ENCODE data around the gene WNT10A. TPM values are rescaled to one million over a fixed set of nuclear protein-coding genes. Genes with fewer than 3 reads are reported as not detected.
A peak's percentile ranks its signal among the peaks of the same experiment; 100 is the strongest.

WNT10A gene
- total RNA-seq, 1 donor from 2014 or later, result not detected

DNA sequence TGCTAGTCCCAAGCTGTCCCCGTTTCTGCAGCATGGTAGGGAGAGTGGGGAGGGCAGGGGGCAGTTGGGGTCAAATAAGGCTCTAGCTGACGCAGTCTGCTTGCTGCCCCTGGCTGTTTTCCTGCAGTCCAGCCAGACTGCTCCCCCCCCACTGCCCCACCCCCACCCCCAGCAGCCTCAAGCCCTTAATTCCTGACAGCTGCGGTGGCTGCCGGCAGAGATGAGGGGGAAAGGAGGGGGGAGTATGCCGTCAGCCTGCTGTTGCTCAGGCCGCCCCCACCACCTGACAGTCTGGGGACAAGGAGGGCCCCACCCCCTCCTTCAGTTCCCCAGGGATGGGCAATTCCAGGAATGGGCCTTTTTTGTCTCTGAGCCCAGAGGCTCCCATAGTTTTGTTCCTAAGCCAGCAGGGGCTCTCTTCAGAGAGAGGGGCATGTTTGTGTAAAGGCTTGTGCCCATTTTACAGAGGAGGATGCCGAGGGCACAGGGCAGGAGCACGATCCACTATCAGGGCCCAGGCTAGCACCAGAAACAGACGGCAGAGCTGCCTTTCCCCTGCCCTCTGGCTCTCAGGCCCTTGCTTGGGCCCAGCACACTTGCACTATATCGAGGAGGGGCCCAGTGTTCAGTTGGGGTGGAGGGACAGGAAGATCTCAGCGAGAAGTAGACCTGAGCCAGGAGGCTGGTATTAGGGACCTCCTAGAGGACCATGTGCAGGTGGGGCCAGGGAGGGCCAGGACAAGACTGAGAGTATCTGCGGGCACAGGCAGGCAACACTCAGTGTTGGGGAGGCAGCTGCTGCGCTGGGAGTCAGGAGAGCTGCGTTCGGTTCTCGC lies 1.5 kb upstream of the WNT10A start:
- no peak for TF ChIP-seq CTCF (IDR thresholded peaks at IDR 0.05; ENCODE audit: borderline replicate concordance)
- DNase-seq, result peak; percentile 12
- Histone ChIP-seq H3K36me3 (no peaks in the 10 kb centered on the region), H3K27ac (replicated peaks) (no peak overlapping the region), H3K4me1 (peaks cover 31% of the 10 kb centered on the region), H3K4me3 (no peak overlapping the region), H3K9me3 (replicated peaks) (no peaks in the 10 kb centered on the region), H3K27me3 (ENCODE audit: low read depth) (peaks cover 100% of the 10 kb centered on the region)
- intact Hi-C loops (cut with micrococcal nuclease), result no loop called here

GRCh38 chr2:218879776-218880101 lies 913 bp upstream of the WNT10A start:
- no peak for DNase-seq
- peaks cover 100% of the 10 kb centered on the region for H3K27me3 ChIP-seq (ENCODE audit: low read depth)
- no peaks in the 10 kb centered on the region for H3K9me3 ChIP-seq (replicated peaks)
- peaks cover 31% of the 10 kb centered on the region for H3K4me1 ChIP-seq
- H3K4me3 ChIP-seq, result peak overlapping the region; percentile 51
- H3K36me3 ChIP-seq, result no peaks in the 10 kb centered on the region
- H3K27ac ChIP-seq (replicated peaks), result no peak overlapping the region
- intact Hi-C loops (cut with micrococcal nuclease), result no loop called here
- TF ChIP-seq CTCF (IDR thresholded peaks at IDR 0.05; ENCODE audit: borderline replicate concordance), result no peak

DNA sequence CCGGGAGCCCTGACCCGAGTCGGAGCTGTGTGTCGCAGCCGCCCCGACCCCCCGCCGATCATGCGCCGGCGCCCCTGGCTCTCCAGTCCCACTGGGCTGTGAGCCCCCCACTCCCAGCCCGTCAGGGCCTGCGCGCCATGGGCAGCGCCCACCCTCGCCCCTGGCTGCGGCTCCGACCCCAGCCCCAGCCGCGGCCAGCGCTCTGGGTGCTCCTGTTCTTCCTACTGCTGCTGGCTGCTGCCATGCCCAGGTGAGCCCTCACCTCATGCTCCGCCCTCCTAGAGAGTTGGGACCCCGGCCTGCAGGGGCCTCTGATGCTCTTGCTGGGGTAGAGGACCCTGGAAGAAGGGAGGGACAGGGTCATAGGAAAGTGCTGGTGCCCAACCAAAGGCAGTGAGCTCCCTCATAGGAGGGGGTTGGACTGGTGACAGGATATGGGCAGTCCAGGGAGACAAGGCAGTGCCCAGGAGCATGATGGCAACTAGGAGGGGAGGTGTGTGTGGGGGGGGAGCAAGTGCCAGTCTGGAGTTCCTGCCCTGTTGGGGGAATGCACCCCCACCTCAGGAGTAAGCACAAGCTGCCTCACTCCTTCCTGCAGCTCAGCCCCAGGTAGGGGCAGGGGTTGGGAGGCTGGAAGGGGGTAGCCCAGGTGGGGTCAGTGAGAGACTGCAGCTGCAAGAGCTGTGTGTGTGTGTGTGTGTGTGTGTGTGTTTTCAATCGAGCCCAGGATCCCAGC lies 375 bp downstream of the WNT10A start:
- H3K4me3 ChIP-seq, result peak overlapping the region; percentile 51
- H3K9me3 ChIP-seq (replicated peaks), result no peaks in the 10 kb centered on the region
- no peak for TF ChIP-seq CTCF (IDR thresholded peaks at IDR 0.05; ENCODE audit: borderline replicate concordance)
- H3K27me3 ChIP-seq (ENCODE audit: low read depth), result peaks cover 98% of the 10 kb centered on the region
- DNase-seq, result no peak
- peaks cover 31% of the 10 kb centered on the region for H3K4me1 ChIP-seq
- intact Hi-C loops (cut with micrococcal nuclease), result no loop called here
- no peaks in the 10 kb centered on the region for H3K36me3 ChIP-seq
- no peak overlapping the region for H3K27ac ChIP-seq (replicated peaks)

DNA sequence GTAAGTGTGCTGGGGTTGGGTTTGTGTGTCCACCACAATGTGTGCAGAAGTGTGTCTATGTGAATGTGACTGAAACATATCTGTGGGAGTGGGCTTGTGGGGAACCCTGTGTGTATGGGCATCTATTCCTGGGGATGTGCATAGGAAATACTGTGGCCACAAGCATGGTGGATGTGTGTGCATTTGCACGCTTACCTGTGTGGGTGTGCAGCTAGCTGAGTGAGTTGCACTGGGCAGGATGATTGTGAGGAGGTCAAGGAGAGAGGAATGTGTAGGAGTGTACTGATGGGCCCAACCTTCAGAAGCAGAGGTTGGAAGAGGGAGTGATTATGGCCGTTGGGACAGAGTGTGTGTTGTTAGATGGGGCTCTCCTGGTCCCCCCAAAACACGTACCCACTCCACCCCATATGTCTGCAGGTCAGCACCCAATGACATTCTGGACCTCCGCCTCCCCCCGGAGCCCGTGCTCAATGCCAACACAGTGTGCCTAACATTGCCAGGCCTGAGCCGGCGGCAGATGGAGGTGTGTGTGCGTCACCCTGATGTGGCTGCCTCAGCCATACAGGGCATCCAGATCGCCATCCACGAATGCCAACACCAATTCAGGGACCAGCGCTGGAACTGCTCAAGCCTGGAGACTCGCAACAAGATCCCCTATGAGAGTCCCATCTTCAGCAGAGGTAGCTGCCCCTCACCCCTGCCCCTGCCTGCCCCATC lies 1.2 kb downstream of the WNT10A start:
- H3K4me3 ChIP-seq, result no peak overlapping the region
- no peak for DNase-seq
- H3K9me3 ChIP-seq (replicated peaks), result no peaks in the 10 kb centered on the region
- no peaks in the 10 kb centered on the region for H3K36me3 ChIP-seq
- H3K4me1 ChIP-seq, result peaks cover 31% of the 10 kb centered on the region
- intact Hi-C loops (cut with micrococcal nuclease), result no loop called here
- no peak overlapping the region for H3K27ac ChIP-seq (replicated peaks)
- no peak for TF ChIP-seq CTCF (IDR thresholded peaks at IDR 0.05; ENCODE audit: borderline replicate concordance)
- peaks cover 98% of the 10 kb centered on the region for H3K27me3 ChIP-seq (ENCODE audit: low read depth)

GRCh38 chr2:218882461-218882816 lies 1.8 kb downstream of the WNT10A start:
- H3K4me1 ChIP-seq, result peaks cover 31% of the 10 kb centered on the region
- no peak for DNase-seq
- no peaks in the 10 kb centered on the region for H3K9me3 ChIP-seq (replicated peaks)
- no peaks in the 10 kb centered on the region for H3K36me3 ChIP-seq
- peaks cover 93% of the 10 kb centered on the region for H3K27me3 ChIP-seq (ENCODE audit: low read depth)
- TF ChIP-seq CTCF (IDR thresholded peaks at IDR 0.05; ENCODE audit: borderline replicate concordance), result no peak
- intact Hi-C loops (cut with micrococcal nuclease), result no loop called here
- H3K27ac ChIP-seq (replicated peaks), result no peak overlapping the region
- H3K4me3 ChIP-seq, result no peak overlapping the region
